GM19099 (cell line): ENCODE measurements around the gene CTNNBL1.

Experiments
- POLR2A ChIP-seq: IDR thresholded peaks from 3 replicates; pipeline ENCODE4 v1.6.1; 2011; ENCODE audit warnings: low read depth; ENCODE audit not compliant: insufficient read length; ENCODE audit errors: extremely low read depth

The CTNNBL1 gene

DNA sequence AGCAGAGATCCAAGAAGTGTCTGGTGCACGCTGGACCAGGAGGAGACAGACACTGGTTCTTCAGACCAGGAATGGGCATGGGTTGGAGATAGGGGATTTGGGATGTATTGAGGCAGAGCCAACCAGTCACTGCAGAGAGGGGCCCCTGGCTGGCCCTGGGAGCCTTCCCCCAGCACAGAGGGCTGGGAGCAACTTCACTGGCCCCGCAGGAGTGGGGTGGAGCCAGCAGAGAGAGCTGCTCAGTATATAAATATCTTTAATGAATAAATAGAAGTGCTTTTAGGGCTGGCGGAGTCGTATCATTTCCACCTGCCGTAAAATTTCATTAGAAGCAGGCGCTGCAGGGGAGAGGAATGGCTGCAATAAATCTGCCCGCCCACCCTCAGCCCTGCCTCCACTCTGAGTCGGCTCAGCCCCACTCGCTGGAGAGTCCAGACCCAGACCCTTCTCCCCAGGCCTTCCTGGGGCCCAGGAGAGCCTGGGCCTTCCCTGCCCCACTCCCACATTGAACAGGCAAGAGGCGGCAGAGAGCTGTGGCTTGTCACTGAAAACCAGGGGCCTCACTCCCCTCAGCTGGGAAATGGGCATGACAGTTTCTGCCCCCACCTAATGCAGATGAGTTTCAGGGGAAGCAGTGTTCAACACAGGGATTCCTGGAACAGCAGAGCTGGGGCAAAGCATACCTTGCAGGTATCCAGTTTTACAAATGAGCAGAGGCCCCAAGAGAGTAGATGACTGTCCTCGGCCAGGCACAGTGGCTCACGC lies 185.2 kb downstream of the CTNNBL1 start:
- no peak for TF ChIP-seq POLR2A

DNA sequence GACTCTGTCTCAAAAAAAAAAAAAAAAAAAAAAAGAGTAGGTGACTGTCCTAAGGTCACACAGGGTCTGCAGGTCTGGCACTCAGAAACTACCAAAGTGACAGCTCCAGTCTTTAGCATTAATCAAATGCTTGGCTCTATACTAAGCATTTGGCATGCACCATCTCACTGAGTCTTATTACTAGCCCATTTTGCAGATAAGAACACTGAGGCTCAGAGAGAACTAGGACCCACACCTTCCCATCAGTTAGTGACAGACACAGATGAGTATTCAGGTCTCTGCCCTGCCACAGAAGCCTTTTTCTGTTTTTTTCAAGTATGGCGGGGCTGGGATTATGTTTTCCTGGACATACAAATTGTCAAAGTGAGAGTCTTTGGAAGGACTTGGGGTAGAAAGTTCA lies 186.0 kb downstream of the CTNNBL1 start:
- TF ChIP-seq POLR2A, result no peak

DNA sequence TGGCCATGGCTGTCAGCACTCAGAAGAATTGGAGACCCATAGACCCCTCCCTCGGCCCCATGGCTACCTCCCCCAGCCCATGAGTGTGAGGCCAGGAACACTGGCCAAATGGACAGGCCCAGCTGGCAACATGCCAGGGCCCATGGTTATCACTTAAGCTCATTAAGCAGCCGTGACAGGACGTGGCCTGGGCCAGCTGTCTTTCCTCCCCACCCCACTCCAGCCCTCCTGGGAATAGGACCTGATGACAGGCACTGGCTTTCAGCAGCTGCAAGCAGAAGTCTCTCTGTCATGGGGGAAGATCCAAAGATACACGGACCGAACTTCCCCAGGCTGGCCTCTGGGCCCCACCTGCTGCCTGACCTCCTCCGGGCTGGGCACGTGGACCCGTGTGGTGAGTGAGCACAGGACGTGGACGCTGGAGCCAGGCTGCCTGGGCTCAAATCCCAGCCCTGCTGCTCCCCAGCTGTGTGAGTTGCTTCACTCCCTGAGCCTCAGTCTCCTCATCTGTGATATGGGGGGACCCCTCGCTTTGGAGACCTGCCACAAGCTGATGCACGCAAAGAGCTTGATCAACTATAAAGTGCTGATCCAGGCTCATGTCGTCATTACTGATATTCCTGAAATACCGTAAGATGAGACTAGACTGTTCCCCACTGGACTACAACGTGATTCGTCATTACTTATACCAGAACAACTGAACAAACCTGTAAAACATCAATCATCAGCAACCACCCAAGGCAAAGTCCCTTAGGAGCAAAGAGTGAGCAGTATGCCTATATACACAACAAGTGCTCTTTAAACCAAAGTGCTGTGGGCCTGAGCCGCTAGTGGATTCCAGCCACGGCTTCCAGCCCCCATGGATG lies 187.1 kb downstream of the CTNNBL1 start:
- no peak for TF ChIP-seq POLR2A

DNA sequence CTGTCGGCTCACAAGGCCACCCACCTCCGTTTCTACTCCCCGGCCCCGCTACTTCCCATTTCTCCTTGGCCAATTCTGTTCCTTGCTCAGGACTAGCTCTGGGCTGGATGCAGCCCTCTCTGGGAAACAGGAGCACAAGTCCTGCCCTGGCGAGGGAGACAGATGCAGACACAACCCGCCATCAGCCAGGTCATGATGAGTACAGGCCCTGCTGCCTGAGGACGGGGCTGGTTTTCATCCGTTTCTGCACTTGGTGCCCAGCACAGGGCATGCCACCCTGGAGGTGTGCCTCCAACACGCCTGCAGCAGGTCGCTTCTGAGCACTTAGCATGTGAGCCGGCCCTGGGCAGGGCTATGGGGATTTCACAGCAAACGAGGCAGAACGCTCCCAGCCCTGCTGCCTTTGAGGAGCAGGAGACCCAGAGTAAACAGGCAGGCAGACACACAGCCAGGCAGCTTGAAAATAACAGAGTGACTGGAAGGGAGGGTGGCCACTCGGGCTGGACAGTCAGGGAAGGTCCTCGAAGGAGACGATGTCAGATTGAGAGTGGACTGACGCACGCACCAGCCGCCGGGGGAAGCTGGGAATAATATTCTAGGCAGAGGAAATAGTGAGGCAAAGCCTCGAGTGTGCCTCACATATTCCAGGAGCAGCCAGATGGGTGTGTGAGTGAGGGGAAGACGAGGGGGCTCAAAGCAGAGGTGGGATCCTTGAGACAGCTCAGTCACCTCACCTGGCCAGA lies 187.9 kb downstream of the CTNNBL1 start:
- no peak for TF ChIP-seq POLR2A

DNA sequence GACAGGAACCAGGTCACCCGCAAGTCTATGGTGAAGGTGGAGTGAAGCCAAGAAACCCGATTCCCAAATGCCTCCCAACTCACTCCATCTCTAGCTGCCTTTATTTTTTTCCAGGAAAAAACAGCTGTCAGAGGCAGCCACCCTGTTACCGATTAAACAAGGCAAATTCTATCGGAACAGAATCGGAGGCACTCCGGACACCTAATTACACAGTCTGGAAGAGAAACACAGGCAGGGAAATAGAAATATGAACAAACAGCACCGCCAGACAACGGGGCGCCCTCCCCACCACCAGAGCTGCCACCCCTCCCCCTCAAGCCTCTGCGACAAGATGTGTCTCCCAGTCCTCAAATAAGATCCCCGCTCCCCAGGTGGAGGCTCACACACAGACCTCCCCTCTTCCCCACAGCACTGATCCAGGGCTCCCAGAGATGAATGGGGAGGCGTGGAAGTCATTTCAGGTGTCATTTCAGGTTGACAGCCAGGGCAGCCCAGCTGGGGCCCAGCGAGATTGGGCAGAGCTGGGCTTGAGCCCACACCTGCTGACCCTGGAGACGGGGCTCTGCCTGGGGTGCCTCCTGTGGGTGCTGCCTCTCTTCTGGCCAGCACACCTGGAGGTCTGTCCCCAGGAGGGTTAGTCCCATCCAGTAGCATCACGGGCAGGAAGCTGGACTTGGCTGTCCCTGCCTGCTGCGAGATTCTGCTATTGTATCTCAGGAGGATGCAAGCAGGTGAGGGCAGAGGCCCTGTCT lies 189.3 kb downstream of the CTNNBL1 start:
- TF ChIP-seq POLR2A, result no peak

DNA sequence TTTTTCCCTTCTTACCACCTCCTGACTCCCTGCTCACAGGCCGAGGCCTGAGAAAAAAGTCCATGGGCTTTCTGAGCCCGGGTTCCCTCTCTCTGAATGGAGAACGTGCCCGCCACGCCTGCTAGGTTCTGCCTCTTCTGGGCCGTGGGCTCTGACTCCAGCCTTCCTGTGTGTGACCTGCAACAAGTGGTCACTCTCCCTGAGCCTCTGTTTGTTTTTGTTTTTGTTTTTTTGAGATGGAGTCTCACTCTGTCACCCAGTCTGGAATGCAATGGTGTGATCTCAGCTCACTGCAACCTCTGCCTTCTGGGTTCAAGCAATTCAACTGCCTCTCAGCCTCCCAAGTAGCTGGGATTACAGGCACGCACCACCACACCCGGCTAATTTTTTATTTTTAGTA lies 191.2 kb downstream of the CTNNBL1 start:
- TF ChIP-seq POLR2A, result no peak

DNA sequence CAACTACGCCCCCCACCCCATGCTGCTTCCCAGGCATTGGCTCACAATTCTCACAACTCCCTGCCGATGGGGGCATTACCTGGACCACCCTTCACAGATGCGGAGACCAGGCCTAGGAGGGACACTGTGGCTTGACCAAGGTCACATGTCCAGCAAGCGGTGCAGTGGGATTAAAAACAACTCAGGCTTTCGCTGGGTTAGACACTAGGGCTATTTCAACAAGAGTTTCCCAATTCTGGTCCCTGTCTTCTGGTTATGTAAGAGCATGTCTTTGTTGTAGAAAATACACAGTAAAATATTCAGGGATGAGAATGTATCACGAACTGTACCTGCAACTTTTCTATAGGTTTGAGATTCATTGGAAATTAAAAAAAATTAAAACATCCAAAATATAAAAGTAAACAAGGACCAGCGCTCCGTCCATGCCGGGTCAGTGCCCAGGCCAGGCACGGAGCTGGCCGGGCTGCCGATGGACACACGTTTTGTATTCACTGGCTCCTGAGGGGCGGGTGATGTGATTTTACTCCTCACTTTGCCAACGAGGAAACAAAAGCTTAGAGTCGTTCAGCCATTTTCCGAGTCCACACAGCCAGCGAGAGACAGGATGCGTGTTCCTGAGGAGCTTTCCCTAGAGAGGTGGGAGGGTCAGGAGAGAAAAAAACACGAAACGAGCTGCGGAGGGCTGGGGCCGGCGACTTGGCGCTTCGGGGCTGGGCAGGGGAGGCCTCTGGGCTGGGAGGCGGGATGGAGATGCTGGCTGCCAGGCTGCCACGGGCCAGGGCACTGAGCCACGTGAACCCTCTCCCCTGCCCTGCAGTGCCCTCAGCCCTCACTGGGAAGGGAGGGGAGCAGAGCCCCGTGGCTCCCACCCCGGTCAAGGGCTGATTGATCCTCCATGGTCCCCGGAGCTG lies 192.0 kb downstream of the CTNNBL1 start:
- no peak for TF ChIP-seq POLR2A

DNA sequence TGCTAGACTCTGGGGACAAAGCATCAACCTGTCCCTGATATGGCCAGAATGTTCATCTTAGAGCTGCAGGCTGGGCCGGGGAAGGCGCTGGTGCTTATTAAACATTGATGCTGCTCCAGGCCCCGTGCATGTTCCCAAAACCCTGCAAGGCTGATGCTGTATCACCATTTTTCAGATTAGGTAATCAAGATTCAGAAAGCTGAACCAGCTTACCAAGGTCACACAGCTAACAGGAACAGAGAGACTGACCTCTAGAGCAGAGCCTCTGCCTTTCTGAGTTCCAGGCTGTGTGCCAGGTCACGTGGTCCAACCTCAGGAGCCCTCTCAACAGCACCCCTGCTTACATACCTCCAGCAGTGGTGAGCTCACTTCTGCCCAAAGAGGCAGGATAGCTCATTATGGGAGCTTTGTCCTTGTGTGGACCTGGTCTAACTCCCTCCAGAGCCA lies 193.0 kb downstream of the CTNNBL1 start:
- no peak for TF ChIP-seq POLR2A

DNA sequence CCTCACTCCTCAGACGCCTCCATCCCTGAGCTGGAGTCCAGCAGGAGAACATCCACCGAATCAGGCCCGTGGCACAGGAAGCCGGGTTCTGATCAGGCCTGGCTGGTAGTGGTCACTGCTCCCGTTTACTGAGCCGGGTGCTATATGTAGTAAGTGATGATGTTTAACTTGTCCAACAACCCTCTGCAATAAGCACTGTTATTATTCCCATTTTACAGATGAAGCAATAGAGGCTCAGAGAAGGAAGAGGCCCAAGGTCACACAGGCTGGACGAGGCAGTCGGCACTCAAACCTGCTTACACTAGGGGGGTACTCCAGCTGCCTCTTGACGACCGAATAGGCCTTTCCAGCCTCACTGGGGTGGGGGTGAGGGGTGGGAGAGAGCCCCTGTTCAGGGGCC lies 194.8 kb downstream of the CTNNBL1 start:
- no peak for TF ChIP-seq POLR2A

DNA sequence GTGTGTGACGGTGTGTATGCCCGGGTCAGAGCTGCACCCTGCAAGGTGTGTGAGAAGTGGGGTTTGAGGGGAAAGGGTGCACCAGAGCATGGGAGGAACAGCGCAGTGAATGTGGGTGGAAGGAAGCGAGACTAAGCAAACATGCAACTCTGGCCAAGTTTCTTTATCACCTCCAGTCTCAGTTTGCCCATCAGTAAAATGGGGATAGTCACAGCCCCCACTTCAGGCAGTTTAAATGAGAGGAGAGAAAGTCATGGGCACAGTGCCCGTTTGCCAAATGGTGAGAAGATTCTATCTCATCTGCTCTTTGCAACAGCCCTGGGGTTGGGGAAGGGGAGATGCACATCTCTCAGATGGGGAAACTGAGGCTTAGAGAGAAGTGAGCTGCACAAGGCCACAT lies 196.3 kb downstream of the CTNNBL1 start:
- no peak for TF ChIP-seq POLR2A

DNA sequence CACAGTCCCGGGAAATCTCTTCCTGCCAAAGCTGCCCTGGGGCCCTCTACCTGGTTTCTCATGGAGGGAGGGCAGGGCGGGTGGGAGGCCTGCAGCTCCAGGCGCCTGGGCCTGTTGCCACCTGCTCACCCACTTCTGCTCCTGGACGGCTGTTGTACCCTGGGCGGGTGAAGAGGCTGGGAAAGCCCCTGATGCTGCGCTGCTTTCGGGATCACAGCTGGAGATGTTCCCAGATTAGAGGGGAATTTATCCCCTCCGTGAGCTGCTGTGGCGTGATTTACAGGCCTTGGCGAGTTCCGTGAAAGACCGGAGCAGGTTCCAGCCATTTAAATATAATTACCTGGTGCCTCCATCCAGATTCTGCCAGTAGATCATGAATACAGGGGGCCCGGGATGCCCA lies 196.8 kb downstream of the CTNNBL1 start:
- TF ChIP-seq POLR2A, result no peak

DNA sequence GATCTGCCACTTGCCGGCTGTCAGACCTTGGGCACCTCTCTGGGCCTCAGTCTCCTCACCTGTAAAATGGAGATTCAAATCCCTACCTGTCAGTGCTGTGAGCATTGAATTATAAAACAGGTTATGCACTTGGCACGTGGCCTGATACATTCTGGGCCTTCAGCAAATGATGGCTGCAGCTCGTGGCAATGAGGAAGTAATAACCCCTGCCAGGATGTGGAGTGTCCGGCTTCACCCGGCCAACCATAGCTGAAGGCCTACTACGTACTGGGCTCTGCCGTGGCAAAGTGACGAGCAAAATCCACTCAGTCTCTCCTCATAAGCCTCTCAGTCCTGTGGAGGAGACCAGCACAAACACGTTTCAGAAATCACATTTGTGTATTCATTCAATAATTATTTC lies 198.2 kb downstream of the CTNNBL1 start:
- TF ChIP-seq POLR2A, result no peak

DNA sequence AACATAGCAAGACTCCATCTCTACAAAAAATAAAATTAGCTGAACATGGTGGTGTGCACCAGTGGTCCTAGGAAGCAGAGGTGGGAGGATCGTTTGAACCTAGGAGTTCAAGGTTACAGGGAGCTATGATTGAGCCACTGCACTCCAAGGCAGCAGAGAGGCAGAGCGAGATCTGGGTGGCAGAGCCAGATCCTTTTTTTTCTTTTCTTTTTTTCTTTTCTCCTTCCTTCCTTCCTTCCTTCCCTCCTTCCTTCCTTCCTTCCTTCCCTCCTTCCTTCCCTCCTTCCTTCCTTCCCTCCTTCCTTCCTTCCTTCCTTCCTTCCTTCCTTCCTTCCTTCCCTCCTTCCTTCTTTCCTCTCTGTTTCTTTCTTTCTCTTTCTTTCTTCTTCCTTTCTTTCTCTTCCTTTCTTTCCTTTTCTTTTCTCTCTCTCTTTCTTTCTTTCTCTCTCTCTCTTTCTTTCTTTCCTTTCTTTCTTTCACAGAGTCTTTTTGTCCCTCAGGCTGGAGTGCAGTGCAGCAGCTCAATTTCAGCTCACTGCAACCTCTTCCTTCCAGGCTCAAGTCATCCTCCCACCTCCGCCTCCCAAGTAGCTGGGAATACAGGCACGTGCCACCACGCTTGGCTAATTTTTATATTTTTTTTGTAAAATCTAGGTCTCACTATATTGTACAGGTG lies 199.9 kb downstream of the CTNNBL1 start:
- no peak for TF ChIP-seq POLR2A
